ENCODE measurements around the gene SPTAN1. TPM values are rescaled to one million over a fixed set of nuclear protein-coding genes. Genes with fewer than 3 reads are reported as not detected.
"Not testable (repeated sequence)": the region's sequence is repeated elsewhere in the genome, so short reads cannot be mapped to it uniquely, and the experiment has no call there.

The SPTAN1 gene
- 100 to 1,000 TPM; 299 to 423 (median 338) TPM for polyA plus RNA-seq (ENCODE audit: insufficient read length in 4 of 4)

DNA sequence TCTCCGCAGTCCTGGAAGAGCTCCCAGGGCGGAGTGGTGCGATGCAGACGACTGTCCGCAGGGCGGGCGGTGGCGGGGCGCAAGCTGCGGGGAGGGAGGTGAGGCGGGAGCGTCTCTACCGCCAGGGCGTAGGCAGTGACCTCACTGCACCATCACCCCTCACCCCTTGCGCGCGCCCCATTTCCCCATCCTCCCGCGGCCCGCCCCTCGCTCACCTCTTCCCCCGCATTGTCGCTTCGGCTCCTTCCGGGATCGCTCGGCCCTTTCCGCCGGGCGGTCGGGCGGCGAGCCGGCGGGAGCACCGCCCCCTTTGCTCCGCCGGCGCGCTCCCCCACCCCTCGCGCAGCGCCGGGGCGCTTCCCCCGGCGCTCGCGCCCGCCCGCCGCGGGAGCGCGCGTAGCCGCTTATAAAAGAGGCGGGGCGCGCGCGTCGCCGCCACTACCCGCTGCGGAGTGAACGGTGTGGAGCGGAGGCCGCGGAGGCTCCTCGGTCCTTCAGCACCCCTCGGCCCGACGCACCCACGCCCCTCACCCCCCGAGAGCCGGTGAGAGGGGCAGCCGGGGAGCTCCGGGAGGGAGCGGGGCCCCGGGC lies at the start of gene SPTAN1:
Gene SPTAN1, plus strand, starts transcription at position 435 of the 591 bp plus-strand sequence. CDS start 14,154 bp downstream, outside the sequence.
- peak; percentile 80 to 87 (median 84) for DNase-seq (ENCODE audit: low read depth in 4 of 4, low spot score in 3 of 4)

DNA sequence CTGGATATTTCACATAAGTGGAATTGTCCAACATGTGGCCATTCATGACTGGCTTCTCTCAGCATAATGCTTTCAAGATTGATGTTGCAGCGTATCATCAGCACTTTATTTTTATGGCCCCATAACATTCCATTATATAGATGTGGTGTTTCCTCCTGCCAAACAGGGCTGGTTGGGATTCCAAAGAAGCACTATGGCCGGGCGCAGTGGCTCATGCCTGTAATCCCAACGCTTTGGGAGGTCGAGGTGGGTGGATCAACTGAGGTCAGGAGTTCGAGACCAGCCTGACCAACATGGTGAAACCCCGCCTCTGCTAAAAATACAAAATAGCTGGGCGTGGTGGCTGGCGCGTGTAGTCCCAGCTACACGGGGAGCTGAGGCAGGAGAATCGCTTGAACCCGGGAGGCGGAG lies 49.0 kb upstream of the SPTAN1 start:
- not testable (repeated sequence) for DNase-seq (ENCODE audit: low read depth in 4 of 4, low spot score in 3 of 4)

DNA sequence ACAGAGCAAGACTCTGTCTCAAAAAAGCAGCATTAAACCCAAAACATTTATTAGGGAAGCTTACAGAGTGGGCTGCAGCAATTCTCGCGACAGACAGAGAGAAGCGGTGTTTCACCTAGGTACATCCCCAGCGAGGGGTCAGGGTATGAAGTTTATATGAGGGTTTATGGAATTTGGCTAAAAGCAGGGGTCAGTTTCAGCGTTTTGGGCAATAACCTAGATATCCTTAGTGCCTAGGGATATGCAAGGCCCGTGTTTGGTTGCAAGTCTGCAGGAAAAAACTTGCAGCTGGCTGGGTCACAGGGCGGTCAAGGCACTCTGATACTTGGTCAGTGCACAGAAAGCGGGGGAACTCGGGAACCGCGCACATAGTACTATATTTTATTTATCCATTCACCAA lies 48.5 kb upstream of the SPTAN1 start:
- DNase-seq (ENCODE audit: low read depth in 4 of 4, low spot score in 3 of 4): no peak

DNA sequence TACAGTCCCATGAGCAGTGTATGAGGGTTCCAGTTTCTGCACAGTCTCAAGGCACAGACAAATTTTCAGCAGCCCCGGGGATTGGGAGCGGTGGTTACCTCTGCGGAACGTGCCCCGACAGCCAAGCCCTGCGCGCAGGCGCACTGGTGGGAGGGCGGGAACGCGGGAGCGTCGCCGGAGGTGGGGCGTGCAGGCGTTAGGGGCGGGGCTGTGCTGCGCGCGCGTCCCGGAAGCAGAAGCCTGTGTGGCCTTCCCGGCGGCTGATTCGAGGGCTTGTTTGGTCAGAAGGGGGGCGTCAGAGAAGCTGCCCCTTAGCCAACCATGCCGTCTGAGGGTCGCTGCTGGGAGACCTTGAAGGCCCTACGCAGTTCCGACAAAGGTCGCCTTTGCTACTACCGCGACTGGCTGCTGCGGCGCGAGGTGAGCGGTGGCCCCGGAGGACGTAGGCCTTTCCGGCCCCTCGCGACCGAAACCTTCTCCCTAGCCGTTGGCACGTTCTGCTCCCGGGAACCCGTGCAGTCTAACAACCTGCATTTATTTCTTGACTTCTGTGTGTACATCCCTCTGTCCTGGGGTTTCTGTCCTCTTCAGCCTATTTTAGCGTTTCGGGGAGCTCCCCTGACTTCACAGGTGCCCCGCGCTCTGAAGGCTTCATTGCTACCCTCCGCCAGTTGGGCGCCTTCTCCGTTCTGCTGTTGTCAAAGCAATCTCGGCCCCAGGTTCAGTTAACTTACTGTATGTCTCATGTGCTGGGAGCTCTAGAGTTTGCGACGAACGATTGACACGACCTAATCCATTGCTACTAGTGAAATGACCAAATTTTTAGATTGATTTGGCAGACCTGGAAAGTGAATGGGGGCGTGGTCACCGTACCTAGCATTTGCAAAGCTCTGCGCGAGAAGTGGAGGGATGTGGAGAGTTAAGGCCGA lies 47.6 kb upstream of the SPTAN1 start, which contains the start of gene GLE1:
Gene GLE1, plus strand, starts transcription at position 235 of the 929 bp plus-strand sequence. Its CDS starts 87 bp downstream, at position 322.
- DNase-seq (ENCODE audit: low read depth in 4 of 4, low spot score in 3 of 4): peak; percentile 82 to 88 (median 86)

DNA sequence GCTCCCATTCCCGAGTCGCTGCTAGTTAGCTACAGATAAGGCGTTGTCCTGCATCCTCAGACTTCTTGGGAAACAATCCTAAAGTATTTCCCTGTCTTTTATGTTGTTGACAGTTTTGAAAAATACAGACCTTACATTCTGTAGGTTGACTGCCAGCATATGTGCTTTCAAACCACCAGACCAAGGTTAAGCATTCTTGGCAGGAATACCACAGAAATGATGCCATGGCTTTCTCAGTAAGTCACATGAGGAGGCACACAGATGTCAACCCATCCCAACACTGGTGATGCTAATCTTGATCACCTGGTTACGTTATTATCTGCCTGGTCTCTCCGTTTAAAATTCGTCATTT lies 47.0 kb upstream of the SPTAN1 start:
- no peak for DNase-seq (ENCODE audit: low read depth in 4 of 4, low spot score in 3 of 4)

DNA sequence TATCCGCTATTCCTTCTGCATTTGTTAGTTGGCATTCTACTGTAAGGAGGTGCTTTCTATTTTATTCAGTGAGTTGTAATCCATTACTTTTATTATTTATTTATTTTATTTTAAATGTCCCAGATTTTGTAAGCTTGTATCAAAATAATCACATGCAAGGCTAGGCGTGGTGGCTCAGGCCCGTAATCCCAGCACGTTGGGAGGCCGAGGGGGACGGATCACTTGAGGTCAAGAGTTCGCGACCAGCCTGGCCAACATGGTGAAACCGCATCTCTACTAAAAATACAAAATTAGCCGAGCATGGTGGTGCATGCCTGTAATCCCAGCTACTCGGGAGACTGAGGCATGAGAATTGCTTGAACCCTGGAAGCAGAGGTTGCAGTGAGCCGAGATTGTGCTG lies 46.5 kb upstream of the SPTAN1 start:
- not testable (repeated sequence) for DNase-seq (ENCODE audit: low read depth in 4 of 4, low spot score in 3 of 4)

DNA sequence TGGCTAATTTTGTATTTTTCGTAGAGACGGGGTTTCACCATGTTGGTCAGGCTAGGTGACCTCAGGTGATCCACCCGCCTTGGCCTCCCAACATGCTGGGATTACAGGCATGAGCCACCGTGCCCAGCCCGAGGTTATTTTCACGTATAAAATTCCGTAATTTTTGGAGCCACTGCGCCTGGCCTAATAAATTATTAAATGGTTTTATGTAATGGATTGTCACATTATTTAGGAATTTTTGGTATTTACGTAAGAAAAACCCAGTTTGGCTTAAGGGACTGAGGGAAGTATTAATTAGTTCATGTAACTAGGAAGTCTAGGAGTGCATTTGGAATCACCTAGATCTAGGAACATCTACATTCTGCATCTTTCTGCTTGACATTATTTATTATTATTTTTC lies 39.6 kb upstream of the SPTAN1 start:
- no peak for DNase-seq (ENCODE audit: low read depth in 4 of 4, low spot score in 3 of 4)

DNA sequence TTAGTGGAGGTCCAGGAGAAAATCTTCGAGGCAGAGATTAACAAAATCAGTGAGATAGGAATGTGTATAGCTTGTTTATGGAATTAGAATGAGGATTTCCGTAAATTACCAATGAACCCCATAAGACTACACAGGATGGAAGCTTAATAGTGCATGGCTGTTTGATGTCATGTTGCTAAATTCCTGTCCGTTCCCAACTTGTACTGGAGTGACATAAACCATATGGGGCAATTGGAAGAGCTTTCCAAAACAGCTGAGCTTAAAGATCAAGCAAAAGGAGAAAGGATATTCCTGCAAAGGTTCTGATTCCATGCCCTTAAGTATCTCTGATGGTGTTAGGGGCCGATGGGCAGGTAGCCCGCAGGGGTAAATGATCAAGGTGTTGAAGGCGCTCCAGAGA lies 30.4 kb upstream of the SPTAN1 start:
- DNase-seq (ENCODE audit: low read depth in 4 of 4, low spot score in 3 of 4): no peak

DNA sequence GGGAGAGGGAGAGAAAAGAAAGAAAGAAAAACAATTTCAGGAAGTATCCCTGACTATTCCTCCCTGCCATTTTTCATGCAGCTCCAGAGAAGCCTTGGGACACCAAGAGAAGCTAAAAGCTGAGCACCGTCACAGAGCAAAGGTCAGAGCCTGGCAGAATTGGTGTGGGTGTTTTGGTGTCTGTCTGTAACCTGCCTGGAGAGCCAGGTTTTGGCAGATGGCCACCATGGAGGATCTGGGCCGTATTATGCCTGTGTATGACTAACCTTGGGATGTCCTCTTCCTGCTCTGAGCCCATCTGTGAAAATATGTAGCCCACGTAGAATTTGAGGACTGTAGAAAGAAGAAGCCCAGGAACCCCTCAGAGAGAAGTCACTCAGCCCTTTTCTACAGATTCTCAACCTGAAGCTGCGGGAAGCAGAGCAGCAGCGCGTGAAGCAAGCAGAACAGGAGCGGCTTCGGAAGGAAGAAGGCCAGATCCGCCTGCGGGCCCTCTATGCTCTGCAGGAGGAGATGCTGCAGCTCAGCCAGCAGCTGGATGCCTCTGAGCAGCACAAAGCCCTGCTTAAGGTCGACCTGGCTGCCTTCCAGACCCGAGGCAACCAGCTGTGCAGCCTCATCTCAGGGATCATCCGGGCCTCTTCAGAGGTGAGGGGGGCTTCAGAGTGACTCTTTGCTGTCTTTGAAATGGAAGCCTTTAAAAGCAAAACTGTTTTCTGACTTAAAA lies 29.0 kb upstream of the SPTAN1 start:
- DNase-seq (ENCODE audit: low read depth in 4 of 4, low spot score in 3 of 4): peak in 1 of 4 donors; percentile 12

DNA sequence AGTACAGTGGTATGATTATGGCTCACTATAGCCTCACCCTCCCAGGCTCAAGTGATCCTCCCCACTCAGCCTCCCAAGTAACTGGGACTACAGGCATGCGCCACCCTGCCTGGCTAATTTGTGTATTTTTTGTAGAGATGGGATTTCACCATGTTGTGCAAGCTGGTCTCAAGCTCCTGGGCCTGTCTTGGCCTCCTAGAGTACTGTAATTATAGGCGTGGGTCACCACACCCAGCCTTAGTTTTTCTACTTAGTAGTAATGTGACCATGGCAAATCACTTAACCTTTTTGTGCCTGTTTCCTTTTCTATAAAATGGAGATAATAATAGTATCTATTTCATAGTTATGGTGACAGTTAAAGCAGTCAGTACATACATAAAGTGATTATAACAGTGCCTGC lies 25.7 kb upstream of the SPTAN1 start:
- no peak for DNase-seq (ENCODE audit: low read depth in 4 of 4, low spot score in 3 of 4)

DNA sequence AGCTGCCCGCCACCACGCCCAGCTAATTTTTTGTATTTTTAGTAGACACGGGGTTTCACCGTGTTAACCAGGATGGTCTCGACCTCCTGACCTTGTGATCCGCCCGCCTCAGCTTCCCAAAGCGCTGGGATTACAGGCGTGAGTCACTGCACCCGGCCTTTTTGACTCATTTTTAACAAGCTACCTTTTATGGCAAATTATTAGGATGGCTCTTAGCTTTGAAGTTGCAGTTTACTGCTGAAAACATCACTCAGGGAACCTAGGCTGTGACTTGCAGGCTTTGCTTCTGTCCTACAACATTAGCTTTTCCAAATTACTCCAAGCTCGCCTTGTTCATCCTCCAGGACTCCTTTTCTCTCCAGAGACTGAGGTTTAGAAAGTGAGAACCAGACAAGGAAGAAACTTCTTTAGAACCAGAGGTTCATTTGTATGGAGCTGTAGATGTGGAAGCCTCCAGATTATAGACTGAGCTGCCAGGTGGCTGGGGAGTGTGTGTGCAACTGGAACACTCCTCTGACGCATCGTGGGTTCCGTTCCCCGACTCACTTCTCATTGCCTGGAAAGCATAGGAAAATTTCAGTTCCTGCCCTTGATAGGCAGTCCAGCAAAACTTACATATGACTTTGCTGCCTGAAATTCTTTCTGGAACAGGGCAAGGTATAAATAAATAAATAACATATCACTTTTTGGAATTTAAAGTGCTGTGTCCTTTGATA lies 23.8 kb upstream of the SPTAN1 start:
- DNase-seq (ENCODE audit: low read depth in 4 of 4, low spot score in 3 of 4): no peak

DNA sequence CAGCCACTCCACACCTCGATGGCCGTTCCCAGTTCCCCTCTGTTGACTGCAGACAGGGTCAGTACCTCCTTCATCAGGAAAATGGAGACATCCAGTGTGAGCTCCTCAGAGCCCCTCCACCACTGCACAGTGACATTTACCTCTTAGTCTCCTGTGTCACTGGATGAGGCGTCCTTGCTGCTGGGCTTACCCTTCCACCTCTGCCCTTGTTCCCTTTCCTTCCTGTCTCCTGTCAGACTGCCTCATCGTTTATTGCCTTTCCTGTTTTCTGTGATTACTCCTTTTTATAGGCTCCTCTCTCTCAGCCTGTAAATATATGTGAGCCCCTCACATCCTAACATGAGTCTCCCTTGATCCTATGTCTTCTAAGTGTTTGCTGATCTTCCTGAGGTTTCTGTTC lies 23.2 kb upstream of the SPTAN1 start:
- no peak for DNase-seq (ENCODE audit: low read depth in 4 of 4, low spot score in 3 of 4)

DNA sequence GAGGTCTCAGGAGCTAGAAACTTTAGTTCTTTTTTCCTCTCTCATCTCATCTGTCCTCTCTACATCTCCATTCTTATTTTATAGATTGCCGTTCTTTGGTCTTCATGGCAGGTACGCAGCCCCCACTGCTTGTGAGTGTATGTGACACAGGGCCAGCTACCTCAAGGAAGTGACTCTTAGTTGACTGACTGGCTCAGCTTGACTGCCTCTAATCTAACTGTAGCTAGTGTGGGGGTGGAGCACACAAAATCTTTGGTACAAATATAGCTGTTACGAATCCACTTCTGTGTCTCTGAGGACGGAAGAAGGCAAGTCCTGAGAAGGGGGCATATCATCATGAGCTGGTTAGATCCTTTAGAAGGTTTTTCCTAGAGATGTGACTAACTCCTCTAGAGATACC lies 19.8 kb upstream of the SPTAN1 start:
- DNase-seq (ENCODE audit: low read depth in 4 of 4, low spot score in 3 of 4): no peak

DNA sequence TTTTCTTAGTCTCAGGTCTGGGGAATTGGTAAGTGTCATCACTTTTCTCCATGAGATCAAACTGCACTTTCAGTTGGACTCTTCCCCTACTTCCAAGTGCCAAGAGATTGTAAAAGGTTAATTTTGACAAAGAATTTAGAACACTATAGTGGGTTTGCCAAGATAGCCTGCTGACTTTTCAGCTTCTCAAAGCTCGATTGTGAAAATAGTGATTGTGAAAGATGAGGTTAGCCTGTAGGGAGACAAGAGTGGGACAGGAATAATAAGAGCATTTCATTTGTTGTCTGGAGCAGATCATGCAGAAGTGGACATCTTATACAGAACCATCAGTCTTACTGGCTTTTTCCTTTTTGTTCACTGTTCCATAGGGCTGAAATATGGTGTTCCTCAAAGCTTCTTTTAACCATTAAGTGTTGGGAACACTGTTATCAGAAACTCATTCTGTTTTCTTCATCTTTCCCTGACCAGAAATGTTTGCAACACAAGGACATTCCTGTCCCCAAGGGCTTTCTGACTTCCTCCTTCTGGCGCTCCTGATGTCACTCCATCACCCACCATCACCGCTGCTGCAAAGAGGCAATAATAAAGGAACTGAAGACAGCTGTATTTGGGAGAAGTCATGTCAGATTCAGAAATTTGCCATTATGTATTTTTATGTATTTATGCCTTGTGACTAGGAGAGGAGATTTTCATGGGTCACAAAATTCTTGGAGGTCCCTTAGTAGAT lies 11.6 kb upstream of the SPTAN1 start:
- DNase-seq (ENCODE audit: low read depth in 4 of 4, low spot score in 3 of 4): no peak

DNA sequence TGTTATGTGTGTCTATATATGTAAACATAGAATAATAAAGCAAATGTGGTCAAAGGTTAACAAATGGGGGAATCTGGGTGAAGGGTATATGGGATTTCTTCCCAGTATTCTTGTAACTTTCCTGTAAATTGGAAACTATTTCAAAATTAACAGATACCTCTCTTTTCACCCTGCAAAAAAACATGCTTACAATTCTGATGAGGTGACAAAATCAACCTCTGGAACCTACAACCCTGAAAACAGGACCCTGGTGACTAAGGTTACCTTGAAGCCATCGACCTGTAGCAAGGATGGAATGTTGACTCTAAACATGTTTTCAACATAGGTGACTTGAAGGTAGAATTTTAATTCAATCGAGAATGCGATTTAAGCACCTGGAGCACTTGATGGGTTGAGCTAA lies 5.9 kb upstream of the SPTAN1 start:
- no peak for DNase-seq (ENCODE audit: low read depth in 4 of 4, low spot score in 3 of 4)

DNA sequence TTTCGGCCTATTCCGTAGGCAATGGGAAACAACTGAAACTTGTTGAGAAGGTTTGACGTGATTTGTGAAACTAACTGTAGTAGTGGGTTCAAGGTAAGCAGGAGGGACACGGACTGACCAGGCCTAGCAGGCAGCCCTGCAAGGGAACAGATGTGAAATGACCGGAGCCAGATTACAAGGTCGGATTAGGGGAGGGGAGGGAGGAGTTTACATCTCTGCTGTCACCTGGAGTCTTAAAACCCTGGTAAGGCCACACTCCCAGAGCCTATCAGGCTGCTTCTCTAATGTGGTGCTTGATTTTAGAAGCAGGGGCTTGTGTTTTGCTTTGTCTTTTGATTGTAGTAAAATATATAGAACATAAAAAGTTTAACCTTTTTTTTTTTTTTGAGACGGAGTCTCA lies 3.5 kb upstream of the SPTAN1 start:
- DNase-seq (ENCODE audit: low read depth in 4 of 4, low spot score in 3 of 4): no peak

DNA sequence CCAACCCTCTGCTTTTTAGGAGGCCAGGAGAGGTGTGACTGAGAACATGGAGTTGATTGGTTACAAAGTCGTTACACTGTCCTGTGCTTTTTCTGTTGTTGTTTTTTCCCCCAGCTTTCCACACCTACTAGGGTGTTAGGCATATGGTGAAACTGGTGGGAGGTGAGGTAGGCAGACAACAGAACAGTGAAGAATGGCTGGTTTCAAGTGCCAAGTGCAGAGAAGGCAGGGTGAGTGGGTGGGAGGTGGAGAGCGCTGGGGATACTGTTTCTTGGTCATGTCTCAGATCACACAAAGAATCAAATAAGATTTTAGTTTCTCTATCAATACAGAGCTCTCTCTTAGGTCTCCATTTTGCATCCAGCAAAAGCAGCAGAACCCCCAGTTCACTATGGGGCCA lies 2.2 kb upstream of the SPTAN1 start:
- no peak for DNase-seq (ENCODE audit: low read depth in 4 of 4, low spot score in 3 of 4)

DNA sequence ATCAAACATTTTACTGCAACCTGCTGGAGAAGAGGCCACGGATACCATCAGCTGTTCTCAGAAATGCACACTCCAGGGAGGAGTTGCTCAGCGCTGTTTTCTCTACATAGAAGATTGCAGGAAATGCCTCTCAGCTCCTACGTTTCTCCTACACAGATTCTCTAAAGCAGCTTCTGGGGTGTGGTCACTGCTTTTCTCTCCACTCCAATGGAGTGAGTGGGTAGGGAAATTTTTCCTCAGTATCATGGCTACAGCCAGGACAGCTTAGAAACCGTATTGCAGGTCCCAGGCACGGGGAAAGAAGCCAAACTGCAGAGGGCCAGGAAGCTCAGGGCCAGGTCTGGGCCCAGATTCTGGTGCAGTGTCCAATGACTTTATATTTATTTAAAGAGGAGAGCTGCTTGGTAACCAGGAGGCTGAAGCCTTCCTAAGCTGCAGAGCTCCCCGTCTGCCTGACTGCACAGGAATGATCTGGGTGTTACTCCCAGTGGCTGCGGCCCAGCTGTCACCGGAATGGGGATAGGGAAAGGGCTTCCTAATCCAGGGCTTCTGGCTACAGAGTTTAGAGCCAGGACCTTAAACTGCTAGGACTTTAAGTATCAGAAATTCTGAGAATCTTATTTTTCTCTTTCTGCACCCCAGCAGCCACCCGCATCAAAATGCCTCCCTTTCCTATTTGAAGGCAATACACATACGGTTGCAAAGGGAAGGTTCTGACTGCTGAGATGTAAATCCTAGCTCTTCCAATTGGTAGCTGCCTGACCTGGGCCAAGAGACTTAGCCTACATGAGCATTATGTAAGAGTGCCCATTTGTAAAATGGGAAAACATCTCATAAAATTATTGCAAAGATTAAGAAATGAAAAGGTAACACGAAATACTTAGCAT lies 1.4 kb upstream of the SPTAN1 start:
- DNase-seq (ENCODE audit: low read depth in 4 of 4, low spot score in 3 of 4): no peak

DNA sequence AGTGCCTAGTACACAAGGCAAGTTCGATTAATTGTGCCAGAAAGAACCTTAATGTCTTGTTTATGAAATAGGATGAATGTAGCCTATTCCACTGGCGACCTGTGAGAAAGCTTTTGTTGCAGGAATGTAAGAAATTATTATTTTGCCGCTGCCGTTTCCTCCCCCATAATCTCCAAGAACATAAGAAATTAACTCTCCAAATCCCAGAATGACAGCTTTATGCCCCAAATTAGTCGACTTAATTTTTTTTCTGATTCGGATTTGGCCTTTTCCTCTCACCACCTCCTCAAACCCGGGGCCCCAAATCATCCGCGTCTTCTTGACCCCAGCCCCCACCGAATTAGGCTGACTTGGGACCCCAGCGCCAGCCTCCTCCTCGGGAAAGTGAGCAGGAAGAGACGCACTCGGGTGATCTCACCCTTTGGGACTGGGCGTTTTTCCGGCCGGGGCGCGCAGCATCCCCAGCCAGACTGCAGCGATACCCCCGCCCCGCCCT lies 682 bp upstream of the SPTAN1 start:
- DNase-seq (ENCODE audit: low read depth in 4 of 4, low spot score in 3 of 4): no peak

Data from left renal pelvis (tissue), 4 donors.